ENCODE data around the gene ICAM1. TPM values are rescaled to one million over a fixed set of nuclear protein-coding genes. Genes with fewer than 3 reads are reported as not detected.

ICAM1 gene
- total and polyA plus RNA-seq, 10 of the 15 experiments (the other 5 are each of a cell fraction or from before 2014, with no cell fraction given), result 7.6 to 115 (median 60.2) TPM

DNA sequence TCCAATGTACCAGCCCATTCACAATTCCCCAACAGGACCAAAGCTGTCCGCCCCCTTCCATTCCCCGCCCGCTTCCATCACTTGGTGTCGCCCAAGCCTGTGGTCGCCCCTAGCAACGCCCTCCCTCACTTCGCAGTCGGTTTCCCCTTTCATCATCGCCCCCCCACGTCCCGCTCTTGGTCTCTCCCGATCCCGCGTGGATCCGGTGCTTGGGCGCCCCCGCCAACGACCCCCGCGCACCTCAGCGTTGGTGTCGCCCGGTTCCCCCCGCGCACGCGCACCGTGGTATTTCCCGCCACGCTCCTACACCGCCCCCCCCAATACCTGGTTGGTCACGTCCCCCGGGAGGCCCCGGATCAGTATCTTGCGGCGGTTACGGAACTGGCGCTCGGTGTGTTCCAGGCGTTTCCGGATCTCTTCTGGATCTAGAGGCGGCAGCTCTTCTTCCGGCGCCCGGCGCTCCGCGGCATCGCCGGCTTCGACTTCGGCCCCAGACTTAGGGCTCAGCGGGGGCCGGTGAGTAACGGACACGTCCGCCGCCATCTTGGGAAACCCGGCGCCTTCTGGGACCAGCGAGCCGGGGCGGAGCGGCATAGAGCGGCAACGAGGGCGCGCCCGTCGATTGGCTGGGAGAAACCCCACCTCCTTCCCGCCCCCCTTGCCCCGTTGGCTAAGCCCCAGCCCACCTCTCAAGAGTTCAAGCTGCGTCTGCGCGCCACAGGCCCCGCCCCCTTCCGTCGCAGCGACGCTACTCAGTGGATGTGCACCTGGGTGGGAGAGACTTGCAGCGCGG is 62.2 kb downstream of the ICAM1 start, which contains the start of gene RAVER1 (continued):
- TF ChIP-seq, protein P1, sequence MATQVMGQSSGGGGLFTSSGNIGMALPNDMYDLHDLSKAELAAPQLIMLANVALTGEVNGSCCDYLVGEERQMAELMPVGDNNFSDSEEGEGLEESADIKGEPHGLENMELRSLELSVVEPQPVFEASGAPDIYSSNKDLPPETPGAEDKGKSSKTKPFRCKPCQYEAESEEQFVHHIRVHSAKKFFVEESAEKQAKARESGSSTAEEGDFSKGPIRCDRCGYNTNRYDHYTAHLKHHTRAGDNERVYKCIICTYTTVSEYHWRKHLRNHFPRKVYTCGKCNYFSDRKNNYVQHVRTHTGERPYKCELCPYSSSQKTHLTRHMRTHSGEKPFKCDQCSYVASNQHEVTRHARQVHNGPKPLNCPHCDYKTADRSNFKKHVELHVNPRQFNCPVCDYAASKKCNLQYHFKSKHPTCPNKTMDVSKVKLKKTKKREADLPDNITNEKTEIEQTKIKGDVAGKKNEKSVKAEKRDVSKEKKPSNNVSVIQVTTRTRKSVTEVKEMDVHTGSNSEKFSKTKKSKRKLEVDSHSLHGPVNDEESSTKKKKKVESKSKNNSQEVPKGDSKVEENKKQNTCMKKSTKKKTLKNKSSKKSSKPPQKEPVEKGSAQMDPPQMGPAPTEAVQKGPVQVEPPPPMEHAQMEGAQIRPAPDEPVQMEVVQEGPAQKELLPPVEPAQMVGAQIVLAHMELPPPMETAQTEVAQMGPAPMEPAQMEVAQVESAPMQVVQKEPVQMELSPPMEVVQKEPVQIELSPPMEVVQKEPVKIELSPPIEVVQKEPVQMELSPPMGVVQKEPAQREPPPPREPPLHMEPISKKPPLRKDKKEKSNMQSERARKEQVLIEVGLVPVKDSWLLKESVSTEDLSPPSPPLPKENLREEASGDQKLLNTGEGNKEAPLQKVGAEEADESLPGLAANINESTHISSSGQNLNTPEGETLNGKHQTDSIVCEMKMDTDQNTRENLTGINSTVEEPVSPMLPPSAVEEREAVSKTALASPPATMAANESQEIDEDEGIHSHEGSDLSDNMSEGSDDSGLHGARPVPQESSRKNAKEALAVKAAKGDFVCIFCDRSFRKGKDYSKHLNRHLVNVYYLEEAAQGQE (IDR thresholded peaks at IDR 0.05; ENCODE audit: low read depth, low read length), result no peak
- no peak for TF ChIP-seq ZNF217 (IDR thresholded peaks at IDR 0.05)
- peak in 1 of 2 experiments; percentile 87; a peak in 2 of 3 replicates for TF ChIP-seq EGR1 (IDR thresholded peaks at IDR 0.05; ENCODE audit: borderline replicate concordance in 1 of 2, low read depth in 2 of 2, low read length in 2 of 2)
- no peak for TF ChIP-seq IRF4 (IDR thresholded peaks at IDR 0.05; ENCODE audit: low read depth, low read length)
- peak; percentile 98 for TF ChIP-seq KLF5 (IDR thresholded peaks at IDR 0.05; ENCODE audit: partially characterized antibody)
- 0 out of 2 replicates have a peak, but pooled peaks have one; percentile 36 for TF ChIP-seq RBBP5 (conservative IDR thresholded peaks at IDR 0.05)
- no peak for TF ChIP-seq KDM1A (IDR thresholded peaks at IDR 0.05; ENCODE audit: borderline replicate concordance)
- TF ChIP-seq SMAD5 (IDR thresholded peaks at IDR 0.05; ENCODE audit: low read depth), result peak; percentile 83; the same call in 1 of the 2 replicates
- TF ChIP-seq BCL11A (IDR thresholded peaks at IDR 0.05; ENCODE audit: low read depth, low read length), result no peak
- peak; percentile 97 for TF ChIP-seq JUND (IDR thresholded peaks at IDR 0.05; ENCODE audit: low read depth, low read length)
- peak; percentile 35; the same call in 1 of the 2 replicates for TF ChIP-seq STAT1 (conservative IDR thresholded peaks at IDR 0.05)
- TF ChIP-seq FOXM1 (IDR thresholded peaks at IDR 0.05; ENCODE audit: low read depth, low read length), result no peak
- TF ChIP-seq, protein P2, sequence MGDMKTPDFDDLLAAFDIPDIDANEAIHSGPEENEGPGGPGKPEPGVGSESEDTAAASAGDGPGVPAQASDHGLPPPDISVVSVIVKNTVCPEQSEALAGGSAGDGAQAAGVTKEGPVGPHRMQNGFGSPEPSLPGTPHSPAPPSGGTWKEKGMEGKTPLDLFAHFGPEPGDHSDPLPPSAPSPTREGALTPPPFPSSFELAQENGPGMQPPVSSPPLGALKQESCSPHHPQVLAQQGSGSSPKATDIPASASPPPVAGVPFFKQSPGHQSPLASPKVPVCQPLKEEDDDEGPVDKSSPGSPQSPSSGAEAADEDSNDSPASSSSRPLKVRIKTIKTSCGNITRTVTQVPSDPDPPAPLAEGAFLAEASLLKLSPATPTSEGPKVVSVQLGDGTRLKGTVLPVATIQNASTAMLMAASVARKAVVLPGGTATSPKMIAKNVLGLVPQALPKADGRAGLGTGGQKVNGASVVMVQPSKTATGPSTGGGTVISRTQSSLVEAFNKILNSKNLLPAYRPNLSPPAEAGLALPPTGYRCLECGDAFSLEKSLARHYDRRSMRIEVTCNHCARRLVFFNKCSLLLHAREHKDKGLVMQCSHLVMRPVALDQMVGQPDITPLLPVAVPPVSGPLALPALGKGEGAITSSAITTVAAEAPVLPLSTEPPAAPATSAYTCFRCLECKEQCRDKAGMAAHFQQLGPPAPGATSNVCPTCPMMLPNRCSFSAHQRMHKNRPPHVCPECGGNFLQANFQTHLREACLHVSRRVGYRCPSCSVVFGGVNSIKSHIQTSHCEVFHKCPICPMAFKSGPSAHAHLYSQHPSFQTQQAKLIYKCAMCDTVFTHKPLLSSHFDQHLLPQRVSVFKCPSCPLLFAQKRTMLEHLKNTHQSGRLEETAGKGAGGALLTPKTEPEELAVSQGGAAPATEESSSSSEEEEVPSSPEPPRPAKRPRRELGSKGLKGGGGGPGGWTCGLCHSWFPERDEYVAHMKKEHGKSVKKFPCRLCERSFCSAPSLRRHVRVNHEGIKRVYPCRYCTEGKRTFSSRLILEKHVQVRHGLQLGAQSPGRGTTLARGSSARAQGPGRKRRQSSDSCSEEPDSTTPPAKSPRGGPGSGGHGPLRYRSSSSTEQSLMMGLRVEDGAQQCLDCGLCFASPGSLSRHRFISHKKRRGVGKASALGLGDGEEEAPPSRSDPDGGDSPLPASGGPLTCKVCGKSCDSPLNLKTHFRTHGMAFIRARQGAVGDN (IDR thresholded peaks at IDR 0.05), result no peak
- TF ChIP-seq EZH2 (IDR thresholded peaks at IDR 0.05; ENCODE audit: borderline replicate concordance, control insufficient read depth, low read depth, low read length), result no peak
- TF ChIP-seq IKZF2 (IDR thresholded peaks at IDR 0.05), result peak; percentile 38 to 45; a peak in 2 of 4 replicates
- no peak for TF ChIP-seq NR2C1 (IDR thresholded peaks at IDR 0.05)
- TF ChIP-seq SIX5 (IDR thresholded peaks at IDR 0.05; ENCODE audit: low read depth, low read length, severe bottlenecking), result no peak
- TF ChIP-seq, protein P3, sequence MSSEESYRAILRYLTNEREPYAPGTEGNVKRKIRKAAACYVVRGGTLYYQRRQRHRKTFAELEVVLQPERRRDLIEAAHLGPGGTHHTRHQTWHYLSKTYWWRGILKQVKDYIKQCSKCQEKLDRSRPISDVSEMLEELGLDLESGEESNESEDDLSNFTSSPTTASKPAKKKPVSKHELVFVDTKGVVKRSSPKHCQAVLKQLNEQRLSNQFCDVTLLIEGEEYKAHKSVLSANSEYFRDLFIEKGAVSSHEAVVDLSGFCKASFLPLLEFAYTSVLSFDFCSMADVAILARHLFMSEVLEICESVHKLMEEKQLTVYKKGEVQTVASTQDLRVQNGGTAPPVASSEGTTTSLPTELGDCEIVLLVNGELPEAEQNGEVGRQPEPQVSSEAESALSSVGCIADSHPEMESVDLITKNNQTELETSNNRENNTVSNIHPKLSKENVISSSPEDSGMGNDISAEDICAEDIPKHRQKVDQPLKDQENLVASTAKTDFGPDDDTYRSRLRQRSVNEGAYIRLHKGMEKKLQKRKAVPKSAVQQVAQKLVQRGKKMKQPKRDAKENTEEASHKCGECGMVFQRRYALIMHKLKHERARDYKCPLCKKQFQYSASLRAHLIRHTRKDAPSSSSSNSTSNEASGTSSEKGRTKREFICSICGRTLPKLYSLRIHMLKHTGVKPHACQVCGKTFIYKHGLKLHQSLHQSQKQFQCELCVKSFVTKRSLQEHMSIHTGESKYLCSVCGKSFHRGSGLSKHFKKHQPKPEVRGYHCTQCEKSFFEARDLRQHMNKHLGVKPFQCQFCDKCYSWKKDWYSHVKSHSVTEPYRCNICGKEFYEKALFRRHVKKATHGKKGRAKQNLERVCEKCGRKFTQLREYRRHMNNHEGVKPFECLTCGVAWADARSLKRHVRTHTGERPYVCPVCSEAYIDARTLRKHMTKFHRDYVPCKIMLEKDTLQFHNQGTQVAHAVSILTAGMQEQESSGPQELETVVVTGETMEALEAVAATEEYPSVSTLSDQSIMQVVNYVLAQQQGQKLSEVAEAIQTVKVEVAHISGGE (CRISPR knock-in tag; IDR thresholded peaks at IDR 0.05), result no peak

Measured in GM12878 (cell line).